Measurements from ENCODE around the gene ANTKMT.

The ANTKMT gene

GRCh38 chr16:712740-713250 lies 8.2 kb upstream of the ANTKMT start:
- in situ Hi-C loops (cut with HindIII; ENCODE audit: low sequenced_read_pairs), result loop anchor here (5.0 to 10.0 kb wide), 2 partner anchors 58 to 265 kb away; no protein-coding TSS in a partner anchor

- in situ Hi-C loops (cut with HindIII; ENCODE audit: low sequenced_read_pairs), result loop anchor here (5.0 to 10.0 kb wide), 2 partner anchors 59 to 263 kb away; no protein-coding TSS in a partner anchor
Observed at GRCh38 chr16:714079-714478, 6.9 kb upstream of the ANTKMT start.

- in situ Hi-C loops (cut with HindIII; ENCODE audit: low sequenced_read_pairs), result loop anchor here (5.0 to 10.0 kb wide), 2 partner anchors 60 to 262 kb away; no protein-coding TSS in a partner anchor
Observed at GRCh38 chr16:714558-715476, 6.1 kb upstream of the ANTKMT start, which contains the start of gene METRN. Gene METRN, plus strand, starts transcription at chr16:715118. Its CDS starts 172 bp downstream, at chr16:715290.

- in situ Hi-C loops (cut with HindIII; ENCODE audit: low sequenced_read_pairs), result loop anchor here (10.0 kb wide), 1 partner anchor 61 kb away; no protein-coding TSS in a partner anchor
Observed at GRCh38 chr16:715477-716199, 5.3 kb upstream of the ANTKMT start.

GRCh38 chr16:716200-716568 lies 4.8 kb upstream of the ANTKMT start:
- in situ Hi-C loops (cut with HindIII; ENCODE audit: low sequenced_read_pairs), result loop anchor here (10.0 kb wide), 1 partner anchor 61 kb away; no protein-coding TSS in a partner anchor

- in situ Hi-C loops (cut with HindIII; ENCODE audit: low sequenced_read_pairs), result loop anchor here (10.0 kb wide), 1 partner anchor 62 kb away; no protein-coding TSS in a partner anchor
Observed at GRCh38 chr16:716768-717325, 4.1 kb upstream of the ANTKMT start.

GRCh38 chr16:717450-718245 lies 3.3 kb upstream of the ANTKMT start:
- in situ Hi-C loops (cut with HindIII; ENCODE audit: low sequenced_read_pairs), result loop anchor here (10.0 kb wide), 1 partner anchor 63 kb away; no protein-coding TSS in a partner anchor

GRCh38 chr16:718389-718788 lies 2.6 kb upstream of the ANTKMT start:
- in situ Hi-C loops (cut with HindIII; ENCODE audit: low sequenced_read_pairs), result loop anchor here (10.0 kb wide), 1 partner anchor 64 kb away; no protein-coding TSS in a partner anchor

GRCh38 chr16:718922-719321 lies 2.0 kb upstream of the ANTKMT start:
- in situ Hi-C loops (cut with HindIII; ENCODE audit: low sequenced_read_pairs), result loop anchor here (10.0 kb wide), 1 partner anchor 64 kb away; no protein-coding TSS in a partner anchor

- in situ Hi-C loops (cut with HindIII; ENCODE audit: low sequenced_read_pairs), result loop anchor here (10.0 kb wide), 1 partner anchor 65 kb away; no protein-coding TSS in a partner anchor
Observed at GRCh38 chr16:719815-720446, 1.0 kb upstream of the ANTKMT start.

- in situ Hi-C loops (cut with HindIII; ENCODE audit: low sequenced_read_pairs), result no loop called here
Observed at GRCh38 chr16:720447-720989, 428 bp upstream of the ANTKMT start.

GRCh38 chr16:721765-722540 lies 1.0 kb downstream of the ANTKMT start:
- in situ Hi-C loops (cut with HindIII; ENCODE audit: low sequenced_read_pairs), result no loop called here

GRCh38 chr16:722835-723633 lies 2.1 kb downstream of the ANTKMT start:
- in situ Hi-C loops (cut with HindIII; ENCODE audit: low sequenced_read_pairs), result no loop called here

GRCh38 chr16:723695-724094 lies 2.7 kb downstream of the ANTKMT start:
- in situ Hi-C loops (cut with HindIII; ENCODE audit: low sequenced_read_pairs), result no loop called here

- in situ Hi-C loops (cut with HindIII; ENCODE audit: low sequenced_read_pairs), result no loop called here
Observed at GRCh38 chr16:724188-725040, 3.5 kb downstream of the ANTKMT start.

- in situ Hi-C loops (cut with HindIII; ENCODE audit: low sequenced_read_pairs), result no loop called here
Observed at GRCh38 chr16:725041-725376, 4.1 kb downstream of the ANTKMT start.
